Stomach (tissue), 4 donors: Measurements from ENCODE around the gene NDUFA3.

Experiments used
- CTCF ChIP-seq, 7 experiments: fragments of 450-650 bp in 4 of 7; fragments of 200-600 bp in 3 of 7; sonication (generic) in 3 of 7; IDR thresholded peaks; one replicate each; pipeline ENCODE4 v1.5.1; 2016 to 2019; ENCODE audit warnings: antibody characterized with exemption in 7 of 7, control low read depth in 2 of 7, mild to moderate bottlenecking in 1 of 7
- EP300 ChIP-seq: sonication (generic); formaldehyde crosslinking; IDR thresholded peaks from one replicate; pipeline ENCODE4 v1.6.1; 2017; ENCODE audit warnings: antibody characterized with exemption
- POLR2A ChIP-seq, 4 donors: fragments of 450-650 bp; IDR thresholded peaks; one replicate each; pipeline ENCODE4 v1.6.1; 2016; ENCODE audit warnings: antibody characterized with exemption in 4 of 4, control low read depth in 2 of 4, mild to moderate bottlenecking in 1 of 4, moderate library complexity in 1 of 4
- POLR2AphosphoS5 ChIP-seq, 3 donors: sonication (generic); formaldehyde crosslinking; IDR thresholded peaks; one replicate each; pipeline ENCODE4 v1.6.1; 2016; ENCODE audit warnings: antibody characterized with exemption in 3 of 3

DNA sequence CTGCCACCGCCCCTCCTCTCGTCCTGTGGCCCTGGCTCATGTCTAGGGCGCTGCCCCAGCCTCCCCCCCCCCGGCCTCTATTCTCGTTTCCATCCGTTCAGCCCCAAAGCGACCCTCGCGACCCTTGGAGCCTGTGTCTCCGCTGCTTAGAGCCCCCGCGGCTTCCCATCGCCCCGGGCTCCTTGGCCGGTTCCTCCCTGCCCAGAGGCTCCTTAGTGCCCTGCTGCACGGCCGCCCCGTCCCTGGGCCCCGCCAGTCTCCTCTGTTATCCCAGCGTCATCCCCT, 25.7 kb downstream of the NDUFA3 start:
- TF ChIP-seq CTCF (IDR thresholded peaks at IDR 0.05) (no peak), POLR2A (IDR thresholded peaks at IDR 0.05) (no peak), EP300 (no peak), POLR2AphosphoS5 (IDR thresholded peaks at IDR 0.05) (no peak)
